DMS 273 (cell line): Measurements from ENCODE around the gene TFR2.
"Not testable (repeated sequence)": the region's sequence is repeated elsewhere in the genome, so short reads cannot be mapped to it uniquely, and the experiment has no call there.

ENCODE experiments used
- DNase-seq: peaks from one replicate; lab custom pipeline; 2025; ENCODE audit not compliant: unreplicated experiment; lab: John Stamatoyannopoulos, UW

The TFR2 gene

DNA sequence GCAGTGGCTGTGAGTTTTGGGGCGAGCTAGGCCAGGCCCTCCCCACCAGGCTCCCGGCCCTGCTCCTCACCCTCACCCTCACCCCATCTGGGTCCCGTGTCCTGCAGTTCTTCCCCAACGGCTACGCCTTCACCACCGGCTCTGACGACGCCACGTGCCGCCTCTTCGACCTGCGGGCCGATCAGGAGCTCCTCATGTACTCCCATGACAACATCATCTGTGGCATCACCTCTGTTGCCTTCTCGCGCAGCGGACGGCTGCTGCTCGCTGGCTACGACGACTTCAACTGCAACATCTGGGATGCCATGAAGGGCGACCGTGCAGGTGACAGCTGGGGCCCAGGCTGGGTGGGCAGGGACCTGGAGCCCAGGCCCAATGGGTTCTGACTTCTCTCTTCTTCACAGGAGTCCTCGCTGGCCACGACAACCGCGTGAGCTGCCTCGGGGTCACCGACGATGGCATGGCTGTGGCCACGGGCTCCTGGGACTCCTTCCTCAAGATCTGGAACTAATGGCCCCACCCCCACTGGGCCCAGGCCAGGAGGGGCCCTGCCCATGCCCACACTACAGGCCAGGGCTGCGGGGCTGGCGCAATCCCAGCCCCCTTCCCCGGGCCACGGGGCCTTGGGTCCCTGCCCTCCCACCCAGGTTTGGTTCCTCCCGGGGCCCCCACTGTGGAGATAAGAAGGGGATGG, 37.1 kb upstream of the TFR2 start:
- peak; percentile 51 for DNase-seq

DNA sequence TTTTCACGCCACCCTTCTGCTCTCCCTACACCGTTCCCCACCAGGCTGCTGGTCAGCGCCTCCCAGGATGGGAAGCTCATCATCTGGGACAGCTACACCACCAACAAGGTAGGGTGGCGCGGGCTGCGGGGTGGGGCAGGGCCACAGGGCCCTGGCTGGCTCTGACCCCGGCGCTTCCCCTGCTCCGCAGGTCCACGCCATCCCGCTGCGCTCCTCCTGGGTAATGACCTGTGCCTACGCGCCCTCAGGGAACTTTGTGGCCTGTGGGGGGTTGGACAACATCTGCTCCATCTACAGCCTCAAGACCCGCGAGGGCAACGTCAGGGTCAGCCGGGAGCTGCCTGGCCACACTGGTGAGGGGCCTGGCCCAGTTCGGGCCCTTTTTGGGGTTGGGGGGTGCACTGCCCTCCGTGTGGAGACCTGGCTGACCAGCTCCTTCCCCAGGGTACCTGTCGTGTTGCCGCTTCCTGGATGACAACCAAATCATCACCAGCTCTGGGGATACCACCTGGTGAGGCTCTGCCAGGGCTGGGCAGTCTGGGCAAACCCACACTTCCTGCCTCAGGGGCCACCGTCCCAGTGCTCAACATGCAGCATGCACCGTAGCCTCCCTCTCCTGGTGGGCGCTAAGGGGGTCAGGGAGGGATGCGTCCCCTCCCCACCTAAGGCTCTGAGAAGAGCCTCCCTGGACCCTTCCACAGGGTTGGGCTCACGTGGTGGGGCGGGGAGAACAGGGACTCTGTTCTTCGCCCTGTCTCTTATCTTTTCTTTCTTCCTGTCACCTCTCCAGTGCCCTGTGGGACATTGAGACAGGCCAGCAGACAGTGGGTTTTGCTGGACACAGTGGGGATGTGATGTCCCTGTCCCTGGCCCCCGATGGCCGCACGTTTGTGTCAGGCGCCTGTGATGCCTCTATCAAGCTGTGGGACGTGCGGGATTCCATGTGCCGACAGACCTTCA, 36.2 kb upstream of the TFR2 start:
- DNase-seq = no peak

DNA sequence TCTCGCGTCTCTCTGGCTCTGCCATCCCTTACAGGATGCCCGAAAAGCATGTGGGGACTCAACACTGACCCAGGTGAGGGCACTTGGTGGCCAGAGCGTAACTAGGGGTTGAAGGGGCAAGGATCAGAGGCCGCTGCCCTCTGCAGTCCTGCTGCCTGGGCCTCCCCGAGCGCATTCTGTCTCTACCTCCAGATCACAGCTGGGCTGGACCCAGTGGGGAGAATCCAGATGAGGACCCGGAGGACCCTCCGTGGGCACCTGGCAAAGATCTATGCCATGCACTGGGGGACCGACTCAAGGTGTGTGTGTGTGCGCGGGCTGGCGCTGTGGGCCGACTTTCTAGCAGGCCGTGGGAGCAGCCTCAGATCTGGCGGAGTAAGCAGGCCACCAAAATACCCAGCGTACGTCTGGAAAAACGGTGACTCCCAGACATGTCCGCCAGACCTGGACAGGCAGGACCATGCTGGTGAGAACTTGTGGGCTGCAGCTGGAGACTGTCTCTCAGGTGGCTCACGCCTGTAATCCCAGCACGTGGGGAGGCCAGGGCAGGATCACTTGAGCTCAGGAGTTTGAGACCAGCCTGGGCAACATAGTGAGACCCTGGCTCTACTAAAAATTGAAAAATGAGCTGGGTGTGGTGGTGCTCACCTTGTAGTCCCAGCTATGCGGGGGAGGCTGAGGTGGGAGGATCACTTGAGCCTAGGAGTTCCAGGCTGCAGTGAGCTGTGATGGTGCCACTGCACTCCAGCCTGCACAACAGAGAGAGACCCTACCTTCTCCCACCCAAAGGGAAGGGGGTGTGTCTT, 35.4 kb upstream of the TFR2 start:
- no peak for DNase-seq

DNA sequence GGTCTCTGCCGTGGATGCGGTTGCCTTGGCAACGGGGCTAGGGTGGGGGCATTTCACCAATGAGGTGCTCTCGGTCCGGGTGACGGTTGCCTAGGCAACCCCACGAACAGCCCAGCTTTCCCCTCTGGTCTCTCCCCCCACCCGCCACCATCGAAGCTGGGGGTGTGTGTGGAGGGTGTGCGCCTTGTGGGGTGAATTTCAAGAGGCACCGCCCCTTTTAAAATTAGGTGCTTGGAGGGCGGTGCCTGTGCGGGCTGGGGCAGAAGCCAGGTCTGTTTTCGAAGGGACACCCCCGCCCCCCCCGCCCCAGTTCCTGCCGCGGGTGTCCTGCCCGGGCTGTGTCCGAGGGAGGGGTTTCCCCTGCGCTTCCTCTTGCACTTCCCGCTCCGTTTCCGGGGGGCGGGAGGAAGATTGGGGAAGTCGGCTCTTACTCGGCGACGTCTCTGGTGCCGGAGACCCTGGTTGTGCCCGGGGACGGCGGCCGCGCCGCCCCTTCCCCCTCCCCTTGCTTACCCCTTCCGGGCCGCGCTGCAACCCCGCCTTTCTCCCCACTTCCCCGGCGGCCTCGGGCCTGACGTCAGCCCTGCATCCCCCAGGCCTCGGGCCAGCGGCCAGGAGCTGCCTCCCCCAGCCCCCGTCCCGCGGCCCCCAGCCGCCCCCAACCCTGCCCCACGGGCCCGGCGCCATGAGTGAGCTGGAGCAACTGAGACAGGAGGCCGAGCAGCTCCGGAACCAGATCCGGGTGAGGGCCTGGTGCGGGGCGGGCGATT, 34.4 kb upstream of the TFR2 start:
- peak; percentile 88 for DNase-seq

DNA sequence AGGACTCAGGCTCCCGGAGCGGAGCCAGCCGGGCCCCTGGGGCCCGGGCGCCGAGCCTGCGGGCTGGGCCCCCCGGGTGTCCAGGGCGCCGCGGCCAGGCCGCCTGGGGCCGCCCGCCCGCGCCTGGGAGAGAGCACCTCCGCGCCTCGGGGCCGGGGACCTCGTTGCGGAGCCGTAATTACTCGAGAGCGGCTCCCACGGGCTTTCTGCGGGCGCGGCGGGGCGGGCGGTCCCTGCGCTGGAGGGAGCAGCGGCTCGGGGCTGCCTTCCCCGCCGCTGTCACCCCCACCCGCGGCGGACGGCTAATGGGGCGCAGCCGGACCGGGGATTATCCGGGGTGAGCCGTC, 33.7 kb upstream of the TFR2 start:
- DNase-seq = no peak

DNA sequence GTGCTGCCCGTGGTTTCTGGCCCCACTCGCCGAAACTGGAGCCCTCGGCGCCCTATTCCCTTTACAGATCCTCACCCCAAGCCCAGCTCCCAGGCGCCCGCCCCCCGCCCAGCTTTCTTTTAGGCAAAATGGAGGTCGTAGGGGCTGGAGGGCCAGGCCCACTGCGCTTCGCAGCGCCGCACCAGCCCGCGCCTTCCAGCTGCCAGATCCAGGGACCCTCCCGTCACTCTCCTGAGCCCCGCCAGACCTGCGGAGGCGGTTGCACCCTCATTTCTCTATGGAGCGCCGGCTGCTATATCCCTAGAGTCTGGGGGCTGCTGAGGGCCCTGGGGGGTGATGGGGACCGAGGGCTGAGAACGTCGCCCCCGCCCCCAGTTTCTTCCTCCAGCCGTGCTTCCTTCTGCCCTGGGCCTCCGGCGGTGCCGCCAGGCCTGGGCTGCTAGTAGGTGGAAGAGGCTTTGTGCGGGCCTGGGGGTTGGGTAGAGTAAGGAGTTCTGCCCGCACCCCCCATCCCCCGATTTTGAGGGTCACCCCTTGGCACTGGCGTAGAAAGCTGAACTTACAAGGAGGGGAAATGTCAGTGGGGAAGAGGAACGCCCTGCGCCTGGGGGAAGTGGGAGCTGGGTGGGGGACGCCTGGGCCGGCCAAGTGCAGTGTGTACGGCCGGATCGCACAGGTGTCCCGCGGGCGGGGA, 33.2 kb upstream of the TFR2 start:
- peak; percentile 79 for DNase-seq

DNA sequence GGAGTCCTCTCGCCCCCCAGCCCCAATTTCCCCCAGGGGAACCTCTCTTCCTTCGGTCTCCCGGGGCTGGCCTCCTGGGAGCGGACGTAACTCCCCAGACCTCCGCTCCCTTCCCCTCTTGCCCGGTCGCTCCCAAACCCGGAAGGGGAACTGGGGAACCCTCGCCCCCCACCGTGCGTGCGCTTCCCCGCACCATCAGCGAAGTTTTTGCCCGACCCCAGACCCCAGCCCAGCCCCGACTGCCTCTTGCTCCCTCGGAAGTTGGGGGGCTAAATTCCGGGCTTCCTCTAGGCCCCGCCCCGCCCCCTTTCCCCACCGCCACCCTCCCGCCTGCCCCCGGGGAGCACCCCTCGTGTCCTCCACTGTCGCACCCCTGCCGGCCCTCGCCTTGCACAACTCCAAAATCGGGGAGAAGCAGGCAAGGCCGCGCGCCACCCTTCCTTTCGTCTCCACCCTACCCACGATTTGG, 32.6 kb upstream of the TFR2 start:
- peak; percentile 72 for DNase-seq

DNA sequence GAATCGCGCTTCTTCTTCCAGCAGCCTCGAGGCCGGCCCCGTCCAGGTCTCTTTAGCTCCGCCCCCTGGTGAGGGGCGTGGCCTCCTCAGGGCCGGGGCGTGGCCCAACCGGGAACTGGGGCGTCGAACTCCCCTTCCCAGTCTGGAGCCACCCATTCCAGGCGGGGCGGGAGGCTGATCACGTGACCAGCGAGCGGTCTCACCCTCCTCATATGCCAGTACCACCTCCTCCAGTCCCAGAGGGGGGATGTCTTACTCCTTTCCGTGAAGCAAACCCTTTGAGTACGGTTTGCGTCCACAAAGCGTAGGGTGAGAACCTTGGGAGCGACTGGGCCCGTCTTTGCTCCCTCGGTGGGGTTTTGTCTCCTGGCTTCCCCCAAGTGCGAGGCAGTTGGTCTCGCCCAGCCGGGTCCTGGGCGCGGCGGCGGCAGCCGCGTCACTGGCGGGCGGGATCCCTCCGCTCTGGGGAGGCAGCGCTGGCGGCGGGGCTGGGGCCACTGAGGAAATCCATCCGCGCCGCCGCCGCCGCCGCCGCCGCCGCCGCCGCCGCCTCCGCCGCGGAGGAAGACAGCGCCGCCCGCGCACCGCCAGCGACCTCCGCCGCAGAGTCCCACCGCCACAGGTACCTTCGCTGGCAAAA, 32.1 kb upstream of the TFR2 start, which contains the start of gene GNB2:
Gene GNB2 (plus strand): TSS at position 439 of the 640 bp plus-strand sequence. CDS start 2,526 bp downstream, outside the sequence.
- peak; percentile 100 for DNase-seq

DNA sequence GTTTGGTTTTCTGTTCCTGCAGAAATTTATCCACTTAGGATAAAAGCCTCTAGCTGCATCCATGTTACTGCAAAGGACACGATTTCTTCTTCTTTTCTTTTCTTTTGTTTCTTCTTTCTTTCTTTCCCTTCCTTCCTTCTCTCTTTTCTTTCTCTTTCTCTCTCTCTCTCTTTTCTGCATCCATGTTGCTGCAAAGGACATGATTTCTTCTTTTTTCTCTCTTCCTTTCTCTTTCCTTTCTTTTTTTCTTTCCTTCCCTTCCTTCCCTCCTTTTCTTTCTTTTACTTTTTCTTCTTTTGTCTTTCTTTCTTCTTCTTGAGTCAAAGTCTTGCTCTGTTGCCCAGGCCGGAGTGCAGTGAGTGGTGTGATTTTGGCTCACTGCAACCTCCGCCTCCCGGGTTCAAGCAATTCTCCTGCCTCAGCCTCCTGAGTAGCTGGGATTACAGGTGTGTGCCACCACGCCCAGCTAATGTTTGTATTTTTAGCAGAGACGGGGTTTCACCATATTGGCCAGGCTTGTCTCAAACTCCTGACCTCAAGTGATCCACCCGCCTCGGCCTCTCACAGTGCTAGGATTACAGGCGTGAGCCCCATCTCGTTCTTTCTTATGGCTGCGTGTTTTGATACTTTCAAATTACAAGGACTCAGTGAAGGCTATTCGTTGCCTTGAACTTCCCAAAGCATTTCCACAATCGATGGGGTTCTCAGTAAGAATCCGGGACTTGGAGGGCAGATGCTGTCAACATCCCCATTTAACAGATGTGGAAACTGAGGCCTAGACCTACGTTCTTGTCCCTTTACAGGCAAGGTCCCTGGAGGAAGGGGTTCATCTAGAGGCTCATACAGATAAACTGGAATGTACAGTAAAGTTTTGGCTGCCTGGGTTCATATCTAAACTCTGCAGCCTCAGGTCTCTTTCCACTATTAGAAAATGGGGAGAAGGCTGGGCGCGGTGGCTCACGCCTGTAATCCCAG, 30.3 kb upstream of the TFR2 start:
- DNase-seq = no peak

DNA sequence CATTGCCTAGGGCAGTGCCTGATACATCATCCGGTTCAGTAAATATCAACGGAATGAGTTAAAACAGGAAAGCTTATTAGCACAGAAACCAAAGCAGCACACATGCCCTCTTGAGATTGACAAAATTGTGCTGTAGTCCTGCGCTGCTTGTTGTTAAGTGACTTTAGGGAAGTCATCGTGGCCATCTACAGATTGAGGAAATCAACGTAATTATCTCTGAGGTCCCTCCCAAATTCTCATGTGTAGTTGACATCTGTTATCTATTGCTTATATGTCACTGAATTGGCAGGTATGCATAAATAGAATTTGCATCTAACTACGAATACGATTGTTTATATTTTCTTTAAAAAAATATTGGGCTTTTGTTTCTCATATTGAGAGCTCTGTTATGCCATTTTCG, 28.7 kb upstream of the TFR2 start:
- no peak for DNase-seq

DNA sequence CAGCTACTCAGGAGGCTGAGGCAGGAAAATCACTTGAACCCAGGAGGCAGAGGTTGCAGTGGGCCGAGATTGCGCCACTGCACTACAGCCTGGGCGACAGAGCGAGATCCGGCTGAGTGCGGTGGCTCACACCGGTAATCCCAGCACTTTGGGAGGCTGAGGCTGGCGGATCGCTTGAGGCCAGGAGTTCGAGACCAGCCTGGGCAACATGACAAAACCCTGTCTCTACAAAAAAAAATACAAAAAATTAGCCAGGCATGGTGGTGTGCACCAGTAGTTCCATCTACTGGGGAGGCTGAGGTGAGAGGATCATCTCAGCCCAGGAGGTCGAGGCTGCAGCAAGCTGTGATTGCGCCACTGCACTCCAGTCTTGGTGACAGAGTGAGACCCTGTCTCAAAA, 27.8 kb upstream of the TFR2 start:
- not testable (repeated sequence) for DNase-seq

DNA sequence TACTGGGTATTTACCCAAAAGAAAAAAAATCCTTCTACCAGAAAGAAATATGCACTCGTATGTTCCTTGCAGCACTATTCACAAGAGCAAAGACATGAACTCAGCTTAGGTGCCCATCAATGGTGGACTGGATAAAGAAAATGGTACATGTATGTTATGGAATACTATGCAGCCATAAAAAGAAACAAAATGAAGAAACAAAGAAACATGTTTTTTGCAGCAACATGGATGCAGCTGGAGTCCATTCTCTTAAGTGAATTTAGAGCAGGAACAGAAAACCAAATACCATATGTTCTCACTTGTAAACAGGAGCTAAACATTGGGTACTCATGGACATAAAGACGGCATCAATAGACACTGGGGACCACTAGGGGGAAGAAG, 26.7 kb upstream of the TFR2 start:
- no peak for DNase-seq

DNA sequence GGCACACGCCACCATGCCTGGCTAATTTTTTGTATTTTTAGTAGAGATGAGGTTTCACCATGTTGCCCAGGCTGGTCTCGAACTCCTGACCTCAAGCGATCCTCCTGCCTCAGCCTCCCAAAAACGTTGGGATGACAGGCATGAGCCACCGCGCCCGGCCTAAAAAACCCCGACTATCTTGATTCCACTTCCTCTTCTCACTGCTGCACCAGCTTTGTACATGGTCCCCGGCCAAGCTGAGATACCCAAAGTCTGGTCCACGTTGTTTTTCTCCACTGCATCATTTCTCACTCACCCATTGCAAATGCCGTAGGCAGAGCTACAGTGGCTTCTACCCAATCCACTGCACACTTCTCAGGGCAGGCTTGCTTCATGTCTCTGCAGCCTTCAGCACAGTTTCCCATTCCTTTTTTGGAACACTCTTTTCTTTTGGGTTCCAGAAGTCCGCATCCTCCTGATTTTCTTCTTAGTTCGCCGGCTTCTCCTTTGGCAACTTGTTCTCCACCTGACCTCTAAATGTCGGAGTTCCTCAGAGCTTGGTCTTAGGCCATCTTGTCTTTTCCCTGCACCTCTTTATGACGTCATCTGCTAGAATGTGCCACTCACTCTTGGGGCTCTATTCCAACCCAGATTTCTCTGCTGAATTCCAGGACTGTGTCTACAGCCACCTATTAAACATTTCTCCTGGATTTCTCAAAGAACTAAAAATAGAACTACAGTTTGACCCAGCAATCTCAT, 26.1 kb upstream of the TFR2 start:
- no peak for DNase-seq

DNA sequence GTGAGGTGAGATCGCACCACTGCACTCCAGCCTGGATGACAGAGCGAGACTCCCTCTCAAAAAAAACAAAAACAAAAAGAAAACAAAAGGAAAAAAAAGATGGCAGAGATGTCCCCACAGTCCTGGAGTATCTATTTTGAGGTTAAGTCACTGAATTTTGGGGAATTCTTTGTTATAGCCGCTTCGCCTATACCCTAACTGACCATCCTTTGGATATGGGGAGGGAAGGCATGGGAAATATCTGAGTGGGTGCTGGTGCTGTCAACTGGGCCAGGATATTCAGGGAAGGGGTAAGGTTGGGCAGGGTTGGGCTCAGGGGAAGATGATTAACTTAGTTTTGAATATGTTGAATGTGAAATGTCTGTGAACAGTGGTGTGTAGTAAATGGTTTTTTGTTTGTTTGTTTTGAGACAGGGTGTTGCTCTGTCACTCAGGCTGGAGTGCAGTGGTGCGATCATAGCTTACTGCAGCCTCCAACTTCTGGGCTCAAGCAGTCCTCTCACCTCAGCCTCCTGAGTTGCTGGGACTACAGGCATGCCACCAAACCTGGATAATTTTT, 23.9 kb upstream of the TFR2 start:
- no peak for DNase-seq

DNA sequence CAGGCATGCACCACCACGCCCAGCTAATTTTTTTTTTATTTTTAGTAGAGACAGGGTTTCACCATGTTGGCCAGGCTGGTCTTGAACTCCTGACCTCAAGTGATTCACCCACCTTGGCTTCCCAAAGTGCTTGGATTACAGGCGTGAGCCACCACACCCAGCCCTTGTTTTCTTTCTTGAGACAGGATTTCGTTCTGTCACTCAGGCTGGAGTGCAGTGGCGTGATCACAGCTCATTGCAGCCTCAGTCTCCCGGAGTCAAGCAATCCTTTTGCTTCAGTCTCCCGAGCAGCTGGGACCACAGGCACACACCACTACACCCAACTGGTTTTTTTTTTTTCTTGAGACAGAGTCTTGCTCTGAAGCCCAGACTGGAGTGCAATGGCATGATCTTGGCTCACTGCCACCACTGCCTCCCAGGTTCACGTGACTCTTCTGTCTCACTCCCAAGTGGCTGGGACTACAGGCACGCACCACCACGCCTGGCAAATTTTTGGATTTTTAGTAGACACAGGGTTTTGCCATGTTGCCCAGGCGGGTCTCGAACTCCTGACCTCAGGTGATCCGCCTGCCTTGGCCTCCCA, 20.9 kb upstream of the TFR2 start:
- DNase-seq = not testable (repeated sequence)

DNA sequence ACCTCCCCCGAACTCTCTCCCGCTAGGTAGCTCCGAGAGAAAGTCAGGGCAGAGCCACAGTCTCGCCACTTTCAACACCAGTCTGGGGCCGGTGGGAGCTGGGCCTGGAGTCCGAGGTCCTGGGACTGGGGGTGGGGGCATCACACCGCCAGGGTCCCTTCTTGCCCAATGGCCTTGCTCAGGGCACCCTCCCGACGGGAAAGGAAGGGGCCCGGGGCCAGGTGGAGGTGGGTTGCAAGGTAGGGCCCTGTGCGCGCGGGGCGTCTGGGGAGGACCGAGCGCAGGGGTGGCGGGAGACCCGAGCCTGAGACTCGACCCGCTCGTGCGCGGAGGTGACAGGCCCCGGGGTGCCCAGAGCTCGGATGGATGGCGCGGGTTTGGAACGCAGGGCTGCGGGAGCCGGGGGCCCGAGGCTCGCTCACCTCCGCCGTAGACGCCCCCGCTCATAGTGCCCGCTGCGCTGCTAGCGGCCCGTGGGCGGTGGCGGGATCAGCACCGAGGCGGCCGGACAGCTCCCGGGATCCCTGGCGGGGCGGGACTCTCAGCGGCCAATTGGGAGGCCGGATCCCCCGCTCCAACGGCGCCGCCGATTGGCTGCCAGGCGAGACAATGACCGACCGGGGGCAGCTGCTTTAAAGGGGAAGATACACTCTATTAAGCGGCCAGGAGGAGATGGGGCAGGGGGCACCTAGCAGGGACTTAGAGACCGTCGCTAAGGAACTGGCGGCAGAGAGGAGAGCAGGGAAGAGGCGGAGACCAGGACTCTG, 14.7 kb upstream of the TFR2 start, which contains the start of gene ACTL6B:
Gene ACTL6B (minus strand): TSS at position 541 of the 767 bp plus-strand sequence. CDS start 94 bp downstream, at position 447.
- DNase-seq = peak; percentile 90
